ES-I3 (cell line): ENCODE results near the gene GMCL2.
"Not testable (repeated sequence)": the region's sequence is repeated elsewhere in the genome, so short reads cannot be mapped to it uniquely, and the experiment has no call there.

Experiments
- H3K36me3 ChIP-seq: 2 replicates; pipeline ENCODE4 v1.6.1; 2013; ENCODE audit warnings: mild to moderate bottlenecking, low read length, control low read depth, moderate library complexity; ENCODE audit not compliant: insufficient read depth
- H3K4me1 ChIP-seq: 2 replicates; pipeline ENCODE4 v1.6.1; 2013; ENCODE audit warnings: mild to moderate bottlenecking, control low read depth, low read length; ENCODE audit not compliant: insufficient read depth
- H3K9ac ChIP-seq: 2 replicates; pipeline ENCODE4 v1.6.1; 2013; ENCODE audit warnings: low read depth, mild to moderate bottlenecking, low read length, moderate library complexity
- H3K9me3 ChIP-seq: 2 replicates; pipeline ENCODE4 v1.6.1; 2013; ENCODE audit warnings: mild to moderate bottlenecking, low read length, moderate library complexity; ENCODE audit not compliant: control insufficient read depth, insufficient read depth

The GMCL2 gene

GRCh38 chr5:178187014-178187413, at the start of gene GMCL2:
GMCL2 (minus strand) TSS chr5:178187371; CDS start chr5:178187299, 72 bp downstream.
- H3K36me3 ChIP-seq: no peaks in the 10 kb centered on the region
- no peaks in the 10 kb centered on the region for H3K4me1 ChIP-seq
- no peak within 1 kb of the TSS for H3K9ac ChIP-seq
- H3K9me3 ChIP-seq: peaks cover 3% of the 10 kb centered on the region; the same call in 1 of the 2 replicates

- no peaks in the 10 kb centered on the region for H3K36me3 ChIP-seq
- H3K9me3 ChIP-seq: no peaks in the 10 kb centered on the region
- H3K9ac ChIP-seq: no peak overlapping the region
- peaks cover 7% of the 10 kb centered on the region; the same call in 1 of the 2 replicates for H3K4me1 ChIP-seq
Observed at GRCh38 chr5:178236679-178237078, 49.5 kb upstream of the GMCL2 start.

DNA sequence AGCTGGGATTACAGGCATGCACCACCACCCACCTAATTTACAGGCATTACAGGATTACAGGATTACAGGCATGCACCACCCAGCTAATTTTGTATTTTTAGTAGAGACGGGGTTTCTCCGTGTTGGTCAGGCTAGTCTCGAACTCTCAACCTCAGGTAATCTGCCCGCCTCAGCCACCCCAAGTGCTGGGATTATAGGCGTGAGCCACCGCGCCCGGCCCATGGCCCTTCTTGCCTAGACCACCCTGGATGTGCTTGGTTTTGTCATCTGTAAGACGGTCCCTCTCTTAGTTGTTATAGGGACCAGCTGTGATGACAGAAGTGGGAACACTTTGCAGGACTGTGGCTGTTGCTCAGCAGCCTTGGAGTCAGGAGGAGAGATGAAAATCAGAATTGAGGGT, 49.0 kb upstream of the GMCL2 start:
- H3K36me3 ChIP-seq: no peaks in the 10 kb centered on the region
- no peak overlapping the region for H3K9ac ChIP-seq
- H3K4me1 ChIP-seq: peaks cover 9% of the 10 kb centered on the region; the same call in 1 of the 2 replicates
- H3K9me3 ChIP-seq: no peaks in the 10 kb centered on the region

DNA sequence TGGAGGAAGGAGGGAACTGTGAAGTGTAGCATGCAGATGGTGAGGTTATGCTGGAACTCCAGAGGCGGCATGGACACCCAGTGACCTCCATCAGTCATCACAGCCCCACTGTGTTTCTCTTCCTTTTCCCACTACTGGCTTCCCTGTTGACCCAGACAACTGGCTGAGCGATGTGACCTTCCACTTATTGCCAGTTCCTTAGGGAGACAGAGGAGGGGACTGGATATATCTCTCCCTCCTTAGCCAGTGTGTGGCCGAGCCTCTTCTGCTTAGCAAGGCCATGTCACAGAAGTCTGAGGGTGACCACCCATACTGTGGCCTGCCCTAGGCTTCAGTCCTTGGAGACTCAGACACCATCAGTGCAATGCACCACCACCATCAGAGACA, 48.4 kb upstream of the GMCL2 start:
- Histone ChIP-seq H3K36me3 (no peaks in the 10 kb centered on the region), H3K9ac (no peak overlapping the region), H3K4me1 (peaks cover 10% of the 10 kb centered on the region; the same call in 1 of the 2 replicates)

GRCh38 chr5:178234750-178235587, 47.8 kb upstream of the GMCL2 start:
- H3K36me3 ChIP-seq: no peaks in the 10 kb centered on the region; the same call in 1 of the 2 replicates
- H3K9me3 ChIP-seq: no peaks in the 10 kb centered on the region
- no peak overlapping the region for H3K9ac ChIP-seq
- H3K4me1 ChIP-seq: peaks cover 10% of the 10 kb centered on the region; the same call in 1 of the 2 replicates

More for the DNA sequence above, 48.4 kb upstream of the GMCL2 start:
- no peaks in the 10 kb centered on the region for H3K9me3 ChIP-seq

GRCh38 chr5:178234121-178234749, 47.1 kb upstream of the GMCL2 start:
- Histone ChIP-seq H3K4me1 (peaks cover 9% of the 10 kb centered on the region; the same call in 1 of the 2 replicates), H3K36me3 (peaks cover 6% of the 10 kb centered on the region; the same call in 1 of the 2 replicates), H3K9ac (no peak overlapping the region), H3K9me3 (no peaks in the 10 kb centered on the region)

DNA sequence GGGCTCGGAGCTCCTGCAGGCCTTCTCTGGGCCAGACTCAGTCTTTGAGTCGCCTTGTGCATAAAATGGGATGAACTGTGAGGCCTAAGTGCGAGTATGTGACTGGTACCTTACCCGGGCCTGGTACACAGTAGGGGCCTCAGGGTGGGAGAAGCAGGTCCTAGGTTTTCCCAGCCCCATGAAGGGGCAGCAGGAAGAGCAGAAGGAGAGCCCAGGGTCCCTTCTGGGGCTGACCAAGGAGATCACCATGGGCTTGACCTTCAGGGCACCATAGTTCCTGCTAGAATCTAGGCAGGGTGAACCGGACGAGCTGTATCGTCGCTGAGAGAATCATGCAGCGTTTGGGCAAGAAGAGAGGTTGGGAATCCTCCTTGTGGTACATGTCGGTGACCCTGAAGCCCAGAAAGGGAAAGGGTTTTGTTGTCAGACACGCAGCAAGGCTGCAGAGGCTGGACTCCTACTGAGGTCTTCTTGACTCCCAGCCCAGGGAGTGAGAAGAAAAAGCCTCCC, 45.8 kb upstream of the GMCL2 start:
- Histone ChIP-seq H3K4me1 (peaks cover 6% of the 10 kb centered on the region; the same call in 1 of the 2 replicates), H3K36me3 (peaks cover 6% of the 10 kb centered on the region; the same call in 1 of the 2 replicates), H3K9me3 (no peaks in the 10 kb centered on the region), H3K9ac (peak overlapping the region; percentile 57; the same call in 1 of the 2 replicates)

GRCh38 chr5:178232124-178232919, 45.2 kb upstream of the GMCL2 start, which contains the start of gene PHYKPL:
PHYKPL (minus strand) TSS chr5:178232802; CDS start chr5:178232550, 252 bp downstream.
- Histone ChIP-seq H3K9me3 (no peaks in the 10 kb centered on the region), H3K4me1 (peaks cover 6% of the 10 kb centered on the region; the same call in 1 of the 2 replicates), H3K36me3 (peaks cover 6% of the 10 kb centered on the region; the same call in 1 of the 2 replicates), H3K9ac (peak within 1 kb of the TSS; percentile 57)

DNA sequence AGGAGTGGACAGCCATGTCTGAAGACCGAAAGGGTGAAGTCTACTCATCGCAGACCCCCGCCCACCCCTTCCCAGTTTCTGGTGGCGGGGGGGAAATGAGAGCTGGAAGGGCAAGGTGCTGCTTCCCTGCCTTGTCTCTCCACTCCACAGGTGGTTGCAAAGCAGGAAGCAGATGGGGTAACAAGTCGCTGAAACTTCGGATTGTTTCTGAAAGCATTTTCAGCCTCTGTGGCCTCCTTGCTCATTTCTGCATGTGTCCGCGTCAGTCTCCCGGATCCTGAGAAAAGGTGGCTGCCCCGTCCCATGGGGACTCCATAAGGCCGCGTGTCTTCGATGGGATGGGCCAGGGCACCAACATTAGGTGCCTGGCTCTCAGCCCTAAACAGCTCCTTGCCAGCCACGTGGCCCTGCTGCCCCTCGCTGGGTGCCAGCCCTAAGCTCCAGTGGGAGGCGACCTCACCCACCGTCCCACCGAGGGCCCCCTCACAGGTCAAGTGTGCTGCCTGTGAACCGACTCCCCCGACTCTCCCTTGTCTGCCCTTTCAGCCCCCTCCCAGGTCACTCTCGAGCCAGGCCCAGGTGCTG, 44.5 kb upstream of the GMCL2 start:
- Histone ChIP-seq H3K9ac (peak overlapping the region; percentile 57), H3K36me3 (peaks cover 6% of the 10 kb centered on the region; the same call in 1 of the 2 replicates), H3K4me1 (peaks cover 6% of the 10 kb centered on the region; the same call in 1 of the 2 replicates), H3K9me3 (no peaks in the 10 kb centered on the region)

GRCh38 chr5:178230879-178231538, 43.8 kb upstream of the GMCL2 start:
- Histone ChIP-seq H3K9ac (peak overlapping the region; percentile 57; the same call in 1 of the 2 replicates), H3K36me3 (peaks cover 6% of the 10 kb centered on the region; the same call in 1 of the 2 replicates), H3K9me3 (no peaks in the 10 kb centered on the region), H3K4me1 (peaks cover 6% of the 10 kb centered on the region; the same call in 1 of the 2 replicates)

GRCh38 chr5:178229861-178230260, 42.7 kb upstream of the GMCL2 start:
- H3K36me3 ChIP-seq: peaks cover 6% of the 10 kb centered on the region
- H3K9me3 ChIP-seq: no peaks in the 10 kb centered on the region
- H3K9ac ChIP-seq: no peak overlapping the region
- peaks cover 6% of the 10 kb centered on the region; the same call in 1 of the 2 replicates for H3K4me1 ChIP-seq

GRCh38 chr5:178229111-178229510, 41.9 kb upstream of the GMCL2 start:
- H3K9me3 ChIP-seq, H3K36me3 ChIP-seq, H3K9ac ChIP-seq: not testable (repeated sequence)
- H3K4me1 ChIP-seq: peaks cover 11% of the 10 kb centered on the region

GRCh38 chr5:178228609-178229008, 41.4 kb upstream of the GMCL2 start:
- Histone ChIP-seq H3K9ac (no peak overlapping the region), H3K9me3 (no peaks in the 10 kb centered on the region), H3K36me3 (peaks cover 6% of the 10 kb centered on the region), H3K4me1 (peaks cover 14% of the 10 kb centered on the region)
